Measurements from ENCODE around the gene POLDIP2.

POLDIP2 gene

DNA sequence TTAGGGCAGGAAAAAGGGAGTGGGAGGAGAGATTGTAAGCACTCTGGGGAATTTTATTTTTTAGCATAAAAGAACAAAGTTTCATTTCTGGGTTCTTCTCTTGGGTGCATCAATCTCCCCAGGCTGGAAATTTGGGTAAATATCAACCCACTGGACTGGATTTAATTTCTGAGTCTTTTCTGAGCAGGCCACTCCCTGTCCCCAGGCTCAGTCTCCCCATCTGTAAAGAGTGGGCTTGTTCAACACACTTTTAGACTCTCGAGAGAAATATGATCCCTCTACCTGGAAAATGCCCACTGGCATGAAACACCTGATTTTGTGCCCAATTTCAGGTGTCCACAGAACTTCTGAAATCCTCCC is 13.4 kb upstream of the POLDIP2 start:
- Histone ChIP-seq H2AFZ (ENCODE audit: low read length) (no peak overlapping the region; the same call in 1 of the 2 replicates), H3K4me2 (ENCODE audit: low read depth, low read length, poor library complexity, severe bottlenecking) (peak overlapping the region; percentile 29), H4K20me1 (ENCODE audit: insufficient read depth, low read length, poor library complexity, severe bottlenecking) (no peaks in the 10 kb centered on the region), H3F3A (ENCODE audit: low read depth) (0 out of 2 replicates have a peak, but pooled peaks cover 2% of the 10 kb centered on the region), H3K4me3 (ENCODE audit: low read length, poor library complexity, severe bottlenecking) (peak overlapping the region; percentile 26), H3K79me2 (ENCODE audit: insufficient read depth, low read length) (no peaks in the 10 kb centered on the region), H3K36me3 (ENCODE audit: insufficient read depth, low read length) (no peaks in the 10 kb centered on the region), H3K9me2 (replicated peaks; ENCODE audit: low read depth, low read length) (no peaks in the 10 kb centered on the region), H3K4me1 (ENCODE audit: insufficient read depth, low read length, poor library complexity, severe bottlenecking) (no peaks in the 10 kb centered on the region), H3K9ac (ENCODE audit: low read depth, low read length, poor library complexity, severe bottlenecking) (no peak overlapping the region), H3K27me3 (ENCODE audit: insufficient read depth, low read length, poor library complexity, severe bottlenecking) (no peaks in the 10 kb centered on the region), H3K9me3 (ENCODE audit: insufficient read depth, low read depth, low read length) (no peaks in the 10 kb centered on the region)
- TF ChIP-seq, protein P1, sequence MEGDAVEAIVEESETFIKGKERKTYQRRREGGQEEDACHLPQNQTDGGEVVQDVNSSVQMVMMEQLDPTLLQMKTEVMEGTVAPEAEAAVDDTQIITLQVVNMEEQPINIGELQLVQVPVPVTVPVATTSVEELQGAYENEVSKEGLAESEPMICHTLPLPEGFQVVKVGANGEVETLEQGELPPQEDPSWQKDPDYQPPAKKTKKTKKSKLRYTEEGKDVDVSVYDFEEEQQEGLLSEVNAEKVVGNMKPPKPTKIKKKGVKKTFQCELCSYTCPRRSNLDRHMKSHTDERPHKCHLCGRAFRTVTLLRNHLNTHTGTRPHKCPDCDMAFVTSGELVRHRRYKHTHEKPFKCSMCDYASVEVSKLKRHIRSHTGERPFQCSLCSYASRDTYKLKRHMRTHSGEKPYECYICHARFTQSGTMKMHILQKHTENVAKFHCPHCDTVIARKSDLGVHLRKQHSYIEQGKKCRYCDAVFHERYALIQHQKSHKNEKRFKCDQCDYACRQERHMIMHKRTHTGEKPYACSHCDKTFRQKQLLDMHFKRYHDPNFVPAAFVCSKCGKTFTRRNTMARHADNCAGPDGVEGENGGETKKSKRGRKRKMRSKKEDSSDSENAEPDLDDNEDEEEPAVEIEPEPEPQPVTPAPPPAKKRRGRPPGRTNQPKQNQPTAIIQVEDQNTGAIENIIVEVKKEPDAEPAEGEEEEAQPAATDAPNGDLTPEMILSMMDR (conservative IDR thresholded peaks at IDR 0.05; ENCODE audit: low read length) = no peak
- no peak for TF ChIP-seq EZH2phosphoT487 (IDR thresholded peaks at IDR 0.05; ENCODE audit: borderline replicate concordance)

DNA sequence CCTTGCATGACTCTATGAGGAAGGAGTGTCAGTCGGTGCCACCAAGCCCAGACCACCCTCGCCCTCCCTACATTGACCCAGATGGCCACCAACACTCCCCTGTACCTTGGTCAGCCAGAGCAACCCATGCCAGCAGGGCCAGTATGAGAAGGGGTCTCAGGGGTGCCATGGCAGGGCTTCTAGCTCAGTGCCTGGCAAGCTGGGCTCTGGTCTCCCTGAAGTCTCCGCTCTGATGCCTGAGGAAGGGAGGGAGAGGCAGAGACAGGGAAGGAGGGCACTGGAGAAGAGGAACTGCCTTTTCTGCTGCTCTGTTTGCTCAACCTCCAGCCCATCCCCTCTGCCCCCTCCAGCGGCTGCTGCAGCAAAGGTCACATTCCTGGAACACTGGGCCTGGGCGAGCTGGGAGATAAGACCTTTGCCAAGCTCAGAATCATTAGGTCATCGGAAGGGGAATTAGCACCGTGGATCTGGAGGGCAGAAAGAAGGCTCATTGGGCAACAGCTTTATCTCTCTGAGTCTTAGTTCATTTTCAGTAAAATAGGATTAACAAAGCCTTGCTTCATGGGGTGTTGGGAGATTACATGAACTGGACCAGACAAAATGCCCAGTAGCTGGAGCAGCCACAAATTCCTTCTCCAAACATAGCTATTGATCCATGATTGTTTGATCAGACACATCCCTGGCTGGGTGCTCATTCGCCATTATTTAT is 12.9 kb upstream of the POLDIP2 start, which contains the start of gene VTN:
Gene VTN (minus strand): TSS at position 273 of the 709 bp plus-strand sequence. CDS start 104 bp downstream, at position 169.
- Histone ChIP-seq H3K9me2 (replicated peaks; ENCODE audit: low read depth, low read length) (no peaks in the 10 kb centered on the region), H4K20me1 (ENCODE audit: insufficient read depth, low read length, poor library complexity, severe bottlenecking) (no peaks in the 10 kb centered on the region), H3K27me3 (ENCODE audit: insufficient read depth, low read length, poor library complexity, severe bottlenecking) (no peaks in the 10 kb centered on the region), H3K4me1 (ENCODE audit: insufficient read depth, low read length, poor library complexity, severe bottlenecking) (no peaks in the 10 kb centered on the region), H3K4me3 (ENCODE audit: low read length, poor library complexity, severe bottlenecking) (peak within 1 kb of the TSS; percentile 26), H3K9me3 (ENCODE audit: insufficient read depth, low read depth, low read length) (no peaks in the 10 kb centered on the region), H2AFZ (ENCODE audit: low read length) (no peak within 1 kb of the TSS; the same call in 1 of the 2 replicates), H3K36me3 (ENCODE audit: insufficient read depth, low read length) (no peaks in the 10 kb centered on the region), H3K79me2 (ENCODE audit: insufficient read depth, low read length) (no peaks in the 10 kb centered on the region), H3K9ac (ENCODE audit: low read depth, low read length, poor library complexity, severe bottlenecking) (no peak within 1 kb of the TSS), H3K4me2 (ENCODE audit: low read depth, low read length, poor library complexity, severe bottlenecking) (peak within 1 kb of the TSS; percentile 29), H3F3A (ENCODE audit: low read depth) (0 out of 2 replicates have a peak, but pooled peaks cover 2% of the 10 kb centered on the region)
- TF ChIP-seq EZH2phosphoT487 (IDR thresholded peaks at IDR 0.05; ENCODE audit: borderline replicate concordance) = no peak
- TF ChIP-seq, protein P1 (conservative IDR thresholded peaks at IDR 0.05; ENCODE audit: low read length) = no peak

DNA sequence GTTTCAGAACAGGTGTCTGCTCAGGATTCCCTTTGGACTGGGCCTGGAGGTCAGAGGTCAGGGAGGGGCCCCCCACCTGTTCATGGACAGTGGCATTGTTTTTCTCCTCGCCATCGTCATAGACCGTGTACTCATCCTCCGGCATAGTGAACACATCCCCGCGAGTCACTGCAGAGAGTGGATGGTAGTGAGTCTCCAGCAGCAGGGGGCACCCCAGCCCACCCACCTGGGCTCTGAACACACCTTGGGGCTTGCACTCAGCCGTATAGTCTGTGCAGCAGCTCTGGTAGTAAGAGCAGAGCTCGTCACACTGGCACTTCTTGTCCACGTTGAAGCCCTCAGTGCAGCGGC is 12.3 kb upstream of the POLDIP2 start:
- no peaks in the 10 kb centered on the region for H3K4me1 ChIP-seq (ENCODE audit: insufficient read depth, low read length, poor library complexity, severe bottlenecking)
- no peak overlapping the region for H3K9ac ChIP-seq (ENCODE audit: low read depth, low read length, poor library complexity, severe bottlenecking)
- H3K9me3 ChIP-seq (ENCODE audit: insufficient read depth, low read depth, low read length) = no peaks in the 10 kb centered on the region
- H3K4me2 ChIP-seq (ENCODE audit: low read depth, low read length, poor library complexity, severe bottlenecking) = no peak overlapping the region
- H3K36me3 ChIP-seq (ENCODE audit: insufficient read depth, low read length) = no peaks in the 10 kb centered on the region
- H3F3A ChIP-seq (ENCODE audit: low read depth) = 0 out of 2 replicates have a peak, but pooled peaks cover 2% of the 10 kb centered on the region
- H3K27me3 ChIP-seq (ENCODE audit: insufficient read depth, low read length, poor library complexity, severe bottlenecking) = no peaks in the 10 kb centered on the region
- TF ChIP-seq, protein P1 (conservative IDR thresholded peaks at IDR 0.05; ENCODE audit: low read length) = no peak; the same call in 1 of the 2 replicates
- TF ChIP-seq EZH2phosphoT487 (IDR thresholded peaks at IDR 0.05; ENCODE audit: borderline replicate concordance) = no peak
- no peak overlapping the region for H2AFZ ChIP-seq (ENCODE audit: low read length)
- no peaks in the 10 kb centered on the region for H3K79me2 ChIP-seq (ENCODE audit: insufficient read depth, low read length)
- H3K4me3 ChIP-seq (ENCODE audit: low read length, poor library complexity, severe bottlenecking) = no peak overlapping the region
- H3K9me2 ChIP-seq (replicated peaks; ENCODE audit: low read depth, low read length) = no peaks in the 10 kb centered on the region
- no peaks in the 10 kb centered on the region for H4K20me1 ChIP-seq (ENCODE audit: insufficient read depth, low read length, poor library complexity, severe bottlenecking)
